ENCODE data around the gene ALAS1.

DNA sequence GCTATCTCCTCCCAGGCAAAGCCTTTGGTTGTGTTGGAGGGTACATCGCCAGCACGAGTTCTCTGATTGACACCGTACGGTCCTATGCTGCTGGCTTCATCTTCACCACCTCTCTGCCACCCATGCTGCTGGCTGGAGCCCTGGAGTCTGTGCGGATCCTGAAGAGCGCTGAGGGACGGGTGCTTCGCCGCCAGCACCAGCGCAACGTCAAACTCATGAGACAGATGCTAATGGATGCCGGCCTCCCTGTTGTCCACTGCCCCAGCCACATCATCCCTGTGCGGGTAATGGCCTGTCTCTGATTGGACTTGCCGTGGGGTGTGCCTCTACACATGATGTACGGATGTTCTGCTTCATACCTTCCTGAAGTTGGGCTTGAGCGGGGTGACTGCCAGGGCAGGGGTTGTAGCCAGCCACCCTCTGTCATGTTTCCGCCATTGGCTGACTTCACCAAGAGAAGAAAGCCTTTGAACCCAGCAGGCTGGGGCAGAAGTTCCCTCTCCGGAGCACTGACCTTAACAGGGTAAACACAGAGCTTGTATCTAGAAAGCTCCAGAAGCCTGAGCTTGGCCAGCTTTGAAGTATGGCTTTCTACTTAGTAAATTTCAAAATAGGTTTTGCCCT, 13.4 kb downstream of the ALAS1 start:
- no peak for TF ChIP-seq EZH2phosphoT487 (IDR thresholded peaks at IDR 0.05; ENCODE audit: low read depth, severe bottlenecking, unreplicated experiment)
- TF ChIP-seq, protein P1, sequence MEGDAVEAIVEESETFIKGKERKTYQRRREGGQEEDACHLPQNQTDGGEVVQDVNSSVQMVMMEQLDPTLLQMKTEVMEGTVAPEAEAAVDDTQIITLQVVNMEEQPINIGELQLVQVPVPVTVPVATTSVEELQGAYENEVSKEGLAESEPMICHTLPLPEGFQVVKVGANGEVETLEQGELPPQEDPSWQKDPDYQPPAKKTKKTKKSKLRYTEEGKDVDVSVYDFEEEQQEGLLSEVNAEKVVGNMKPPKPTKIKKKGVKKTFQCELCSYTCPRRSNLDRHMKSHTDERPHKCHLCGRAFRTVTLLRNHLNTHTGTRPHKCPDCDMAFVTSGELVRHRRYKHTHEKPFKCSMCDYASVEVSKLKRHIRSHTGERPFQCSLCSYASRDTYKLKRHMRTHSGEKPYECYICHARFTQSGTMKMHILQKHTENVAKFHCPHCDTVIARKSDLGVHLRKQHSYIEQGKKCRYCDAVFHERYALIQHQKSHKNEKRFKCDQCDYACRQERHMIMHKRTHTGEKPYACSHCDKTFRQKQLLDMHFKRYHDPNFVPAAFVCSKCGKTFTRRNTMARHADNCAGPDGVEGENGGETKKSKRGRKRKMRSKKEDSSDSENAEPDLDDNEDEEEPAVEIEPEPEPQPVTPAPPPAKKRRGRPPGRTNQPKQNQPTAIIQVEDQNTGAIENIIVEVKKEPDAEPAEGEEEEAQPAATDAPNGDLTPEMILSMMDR (IDR thresholded peaks at IDR 0.05; ENCODE audit: poor library complexity) = no peak
